ENCODE measurements around the gene SYNDIG1.

Gene SYNDIG1

GRCh38 chr20:24698189-24698588 is 228.8 kb downstream of the SYNDIG1 start:
- peaks cover 4% of the 10 kb centered on the region for H3K4me1 ChIP-seq (ENCODE audit: control insufficient read depth, insufficient read depth, low read length)
- H3K4me3 ChIP-seq (ENCODE audit: low read length), result no peak overlapping the region
- no peaks in the 10 kb centered on the region for H3K27me3 ChIP-seq (ENCODE audit: control insufficient read depth, insufficient read depth, low read length)
- H3K27ac ChIP-seq (ENCODE audit: low read depth, low read length), result no peak overlapping the region
- H3K36me3 ChIP-seq (ENCODE audit: control insufficient read depth, insufficient read depth, low read length), result no peaks in the 10 kb centered on the region
- H3K9ac ChIP-seq (ENCODE audit: low read length), result no peak overlapping the region

- Histone ChIP-seq H3K9ac (ENCODE audit: low read length) (no peak overlapping the region), H3K36me3 (ENCODE audit: control insufficient read depth, insufficient read depth, low read length) (no peaks in the 10 kb centered on the region), H3K27ac (ENCODE audit: low read depth, low read length) (no peak overlapping the region), H3K4me3 (ENCODE audit: low read length) (no peak overlapping the region), H3K4me1 (ENCODE audit: control insufficient read depth, insufficient read depth, low read length) (peaks cover 4% of the 10 kb centered on the region), H3K27me3 (ENCODE audit: control insufficient read depth, insufficient read depth, low read length) (no peaks in the 10 kb centered on the region)
Observed at GRCh38 chr20:24698706-24699206, 229.3 kb downstream of the SYNDIG1 start.

GRCh38 chr20:24699321-24700165 is 230.1 kb downstream of the SYNDIG1 start:
- Histone ChIP-seq H3K4me1 (ENCODE audit: control insufficient read depth, insufficient read depth, low read length) (no peaks in the 10 kb centered on the region), H3K27me3 (ENCODE audit: control insufficient read depth, insufficient read depth, low read length) (no peaks in the 10 kb centered on the region), H3K9ac (ENCODE audit: low read length) (no peak overlapping the region), H3K4me3 (ENCODE audit: low read length) (no peak overlapping the region), H3K36me3 (ENCODE audit: control insufficient read depth, insufficient read depth, low read length) (no peaks in the 10 kb centered on the region), H3K27ac (ENCODE audit: low read depth, low read length) (no peak overlapping the region)

- Histone ChIP-seq H3K9ac (ENCODE audit: low read length) (no peak overlapping the region), H3K4me3 (ENCODE audit: low read length) (no peak overlapping the region), H3K4me1 (ENCODE audit: control insufficient read depth, insufficient read depth, low read length) (no peaks in the 10 kb centered on the region), H3K27ac (ENCODE audit: low read depth, low read length) (no peak overlapping the region), H3K36me3 (ENCODE audit: control insufficient read depth, insufficient read depth, low read length) (no peaks in the 10 kb centered on the region), H3K27me3 (ENCODE audit: control insufficient read depth, insufficient read depth, low read length) (no peaks in the 10 kb centered on the region)
Observed at GRCh38 chr20:24700166-24700860, 230.9 kb downstream of the SYNDIG1 start.

- H3K4me3 ChIP-seq (ENCODE audit: low read length), result no peak overlapping the region
- H3K36me3 ChIP-seq (ENCODE audit: control insufficient read depth, insufficient read depth, low read length), result no peaks in the 10 kb centered on the region
- no peaks in the 10 kb centered on the region for H3K4me1 ChIP-seq (ENCODE audit: control insufficient read depth, insufficient read depth, low read length)
- H3K9ac ChIP-seq (ENCODE audit: low read length), result no peak overlapping the region
- H3K27ac ChIP-seq (ENCODE audit: low read depth, low read length), result no peak overlapping the region
- no peaks in the 10 kb centered on the region for H3K27me3 ChIP-seq (ENCODE audit: control insufficient read depth, insufficient read depth, low read length)
Observed at GRCh38 chr20:24701027-24701426, 231.6 kb downstream of the SYNDIG1 start.

- Histone ChIP-seq H3K27ac (ENCODE audit: low read depth, low read length) (no peak overlapping the region), H3K27me3 (ENCODE audit: control insufficient read depth, insufficient read depth, low read length) (no peaks in the 10 kb centered on the region), H3K9ac (ENCODE audit: low read length) (no peak overlapping the region)
Observed at GRCh38 chr20:24701668-24702067, 232.2 kb downstream of the SYNDIG1 start.

GRCh38 chr20:24702501-24703283 is 233.3 kb downstream of the SYNDIG1 start:
- Histone ChIP-seq H3K27ac (ENCODE audit: low read depth, low read length) (no peak overlapping the region), H3K4me1 (ENCODE audit: control insufficient read depth, insufficient read depth, low read length) (no peaks in the 10 kb centered on the region), H3K36me3 (ENCODE audit: control insufficient read depth, insufficient read depth, low read length) (no peaks in the 10 kb centered on the region), H3K27me3 (ENCODE audit: control insufficient read depth, insufficient read depth, low read length) (no peaks in the 10 kb centered on the region), H3K4me3 (ENCODE audit: low read length) (no peak overlapping the region), H3K9ac (ENCODE audit: low read length) (no peak overlapping the region)

More at GRCh38 chr20:24701668-24702067, 232.2 kb downstream of the SYNDIG1 start:
- Histone ChIP-seq H3K4me1 (ENCODE audit: control insufficient read depth, insufficient read depth, low read length) (no peaks in the 10 kb centered on the region), H3K4me3 (ENCODE audit: low read length) (no peak overlapping the region), H3K36me3 (ENCODE audit: control insufficient read depth, insufficient read depth, low read length) (no peaks in the 10 kb centered on the region)

GRCh38 chr20:24703284-24703610 is 233.8 kb downstream of the SYNDIG1 start:
- H3K36me3 ChIP-seq (ENCODE audit: control insufficient read depth, insufficient read depth, low read length), result no peaks in the 10 kb centered on the region
- no peak overlapping the region for H3K4me3 ChIP-seq (ENCODE audit: low read length)
- no peak overlapping the region for H3K9ac ChIP-seq (ENCODE audit: low read length)
- no peak overlapping the region for H3K27ac ChIP-seq (ENCODE audit: low read depth, low read length)
- H3K27me3 ChIP-seq (ENCODE audit: control insufficient read depth, insufficient read depth, low read length), result no peaks in the 10 kb centered on the region
- H3K4me1 ChIP-seq (ENCODE audit: control insufficient read depth, insufficient read depth, low read length), result no peaks in the 10 kb centered on the region

GRCh38 chr20:24704899-24705298 is 235.5 kb downstream of the SYNDIG1 start:
- no peaks in the 10 kb centered on the region for H3K4me1 ChIP-seq (ENCODE audit: control insufficient read depth, insufficient read depth, low read length)
- no peak overlapping the region for H3K27ac ChIP-seq (ENCODE audit: low read depth, low read length)
- H3K27me3 ChIP-seq (ENCODE audit: control insufficient read depth, insufficient read depth, low read length), result no peaks in the 10 kb centered on the region

GRCh38 chr20:24705486-24705885 is 236.1 kb downstream of the SYNDIG1 start:
- no peak overlapping the region for H3K9ac ChIP-seq (ENCODE audit: low read length)
- no peak overlapping the region for H3K27ac ChIP-seq (ENCODE audit: low read depth, low read length)
- H3K27me3 ChIP-seq (ENCODE audit: control insufficient read depth, insufficient read depth, low read length), result no peaks in the 10 kb centered on the region
- no peaks in the 10 kb centered on the region for H3K36me3 ChIP-seq (ENCODE audit: control insufficient read depth, insufficient read depth, low read length)
- no peak overlapping the region for H3K4me3 ChIP-seq (ENCODE audit: low read length)
- H3K4me1 ChIP-seq (ENCODE audit: control insufficient read depth, insufficient read depth, low read length), result no peaks in the 10 kb centered on the region

More at GRCh38 chr20:24704899-24705298, 235.5 kb downstream of the SYNDIG1 start:
- Histone ChIP-seq H3K9ac (ENCODE audit: low read length) (no peak overlapping the region), H3K36me3 (ENCODE audit: control insufficient read depth, insufficient read depth, low read length) (no peaks in the 10 kb centered on the region), H3K4me3 (ENCODE audit: low read length) (no peak overlapping the region)

- Histone ChIP-seq H3K27me3 (ENCODE audit: control insufficient read depth, insufficient read depth, low read length) (no peaks in the 10 kb centered on the region), H3K36me3 (ENCODE audit: control insufficient read depth, insufficient read depth, low read length) (no peaks in the 10 kb centered on the region), H3K27ac (ENCODE audit: low read depth, low read length) (no peak overlapping the region), H3K4me3 (ENCODE audit: low read length) (no peak overlapping the region), H3K9ac (ENCODE audit: low read length) (no peak overlapping the region), H3K4me1 (ENCODE audit: control insufficient read depth, insufficient read depth, low read length) (no peaks in the 10 kb centered on the region)
Observed at GRCh38 chr20:24708411-24709295, 239.2 kb downstream of the SYNDIG1 start.
